Measurements from ENCODE around the gene ZNF160.

DNA sequence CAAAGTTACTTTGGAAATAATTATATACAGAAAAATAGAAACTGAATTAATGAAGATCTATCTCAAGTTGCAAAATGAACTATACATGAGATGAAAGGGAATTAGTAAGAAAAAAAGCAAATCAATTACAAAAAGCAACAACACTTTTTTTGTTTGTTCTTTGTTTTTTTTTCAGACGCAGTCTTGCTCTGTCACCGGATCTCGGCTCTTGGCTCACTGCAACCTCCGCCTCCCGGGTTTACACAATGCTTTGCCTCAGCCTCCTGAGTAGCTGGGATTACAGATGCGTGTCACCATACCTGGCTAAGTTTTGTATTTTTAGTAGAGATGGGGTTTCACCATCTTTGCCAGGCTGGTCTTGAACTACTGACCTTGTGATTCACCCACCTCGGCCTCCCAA is 27.3 kb upstream of the ZNF160 start:
- TF ChIP-seq, protein P1, sequence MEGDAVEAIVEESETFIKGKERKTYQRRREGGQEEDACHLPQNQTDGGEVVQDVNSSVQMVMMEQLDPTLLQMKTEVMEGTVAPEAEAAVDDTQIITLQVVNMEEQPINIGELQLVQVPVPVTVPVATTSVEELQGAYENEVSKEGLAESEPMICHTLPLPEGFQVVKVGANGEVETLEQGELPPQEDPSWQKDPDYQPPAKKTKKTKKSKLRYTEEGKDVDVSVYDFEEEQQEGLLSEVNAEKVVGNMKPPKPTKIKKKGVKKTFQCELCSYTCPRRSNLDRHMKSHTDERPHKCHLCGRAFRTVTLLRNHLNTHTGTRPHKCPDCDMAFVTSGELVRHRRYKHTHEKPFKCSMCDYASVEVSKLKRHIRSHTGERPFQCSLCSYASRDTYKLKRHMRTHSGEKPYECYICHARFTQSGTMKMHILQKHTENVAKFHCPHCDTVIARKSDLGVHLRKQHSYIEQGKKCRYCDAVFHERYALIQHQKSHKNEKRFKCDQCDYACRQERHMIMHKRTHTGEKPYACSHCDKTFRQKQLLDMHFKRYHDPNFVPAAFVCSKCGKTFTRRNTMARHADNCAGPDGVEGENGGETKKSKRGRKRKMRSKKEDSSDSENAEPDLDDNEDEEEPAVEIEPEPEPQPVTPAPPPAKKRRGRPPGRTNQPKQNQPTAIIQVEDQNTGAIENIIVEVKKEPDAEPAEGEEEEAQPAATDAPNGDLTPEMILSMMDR (IDR thresholded peaks at IDR 0.05) = no peak
- TF ChIP-seq POLR2A (IDR thresholded peaks at IDR 0.05) = no peak

Data from esophagus squamous epithelium (tissue), 4 donors.